GM10266 (cell line): Measurements from ENCODE around the gene MYBPC2.
"Not testable (repeated sequence)": the region's sequence is repeated elsewhere in the genome, so short reads cannot be mapped to it uniquely, and the experiment has no call there.

Experiments used
- DNase-seq: peaks from one replicate; pipeline ENCODE4 v3.0.0; 2012; ENCODE audit errors: extremely low spot score
- TF ChIP-seq, protein P1 (sequence below): IDR thresholded peaks from 2 replicates; pipeline ENCODE4 v1.5.1; 2012; ENCODE audit warnings: mild to moderate bottlenecking, low read depth; ENCODE audit not compliant: control insufficient read depth, insufficient read depth; ENCODE audit errors: missing control alignments

MYBPC2 gene

DNA sequence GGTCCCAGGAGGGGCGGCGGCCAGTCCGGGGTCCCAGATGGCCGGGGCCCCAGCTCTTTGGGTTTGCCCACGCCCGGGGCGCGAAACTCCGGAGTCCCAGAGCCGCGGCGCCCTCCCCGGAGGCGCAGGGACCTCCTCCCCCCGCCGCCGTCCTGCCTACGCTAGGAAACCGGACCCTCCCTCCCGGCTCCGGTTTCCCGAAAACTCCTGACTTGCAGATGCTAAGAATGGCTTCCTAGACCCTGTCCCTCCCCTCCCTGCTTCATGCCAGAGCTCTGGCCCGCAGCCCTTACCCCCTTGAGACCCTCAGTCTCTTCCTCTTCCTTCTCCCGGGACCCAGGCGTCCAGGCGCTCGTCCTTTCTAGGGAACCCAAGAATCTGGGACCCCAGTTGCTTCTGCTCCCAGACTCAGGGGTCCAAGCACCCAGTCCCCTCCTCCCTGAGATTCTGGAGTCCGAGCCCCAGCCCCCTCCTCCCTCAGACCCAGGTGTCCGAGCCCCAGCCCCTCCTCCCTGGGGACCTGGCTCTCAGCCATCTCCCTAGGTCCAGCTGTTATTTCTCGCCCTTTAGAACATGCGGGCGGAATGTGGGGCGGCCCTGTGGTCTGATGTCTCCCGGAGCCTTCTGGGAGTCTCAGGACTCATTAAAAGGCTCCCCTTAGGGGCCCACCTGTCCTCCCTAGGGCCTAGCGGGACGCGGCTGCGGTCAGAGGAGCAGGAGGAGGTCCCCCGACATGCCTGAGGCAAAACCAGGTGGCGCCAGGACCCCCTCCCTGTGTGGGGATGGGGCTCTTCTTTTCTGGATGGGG, at the start of gene MYBPC2:
Gene MYBPC2, plus strand, starts transcription at position 672 of the 808 bp plus-strand sequence. Its CDS starts 62 bp downstream, at position 734.
- TF ChIP-seq, protein P1, sequence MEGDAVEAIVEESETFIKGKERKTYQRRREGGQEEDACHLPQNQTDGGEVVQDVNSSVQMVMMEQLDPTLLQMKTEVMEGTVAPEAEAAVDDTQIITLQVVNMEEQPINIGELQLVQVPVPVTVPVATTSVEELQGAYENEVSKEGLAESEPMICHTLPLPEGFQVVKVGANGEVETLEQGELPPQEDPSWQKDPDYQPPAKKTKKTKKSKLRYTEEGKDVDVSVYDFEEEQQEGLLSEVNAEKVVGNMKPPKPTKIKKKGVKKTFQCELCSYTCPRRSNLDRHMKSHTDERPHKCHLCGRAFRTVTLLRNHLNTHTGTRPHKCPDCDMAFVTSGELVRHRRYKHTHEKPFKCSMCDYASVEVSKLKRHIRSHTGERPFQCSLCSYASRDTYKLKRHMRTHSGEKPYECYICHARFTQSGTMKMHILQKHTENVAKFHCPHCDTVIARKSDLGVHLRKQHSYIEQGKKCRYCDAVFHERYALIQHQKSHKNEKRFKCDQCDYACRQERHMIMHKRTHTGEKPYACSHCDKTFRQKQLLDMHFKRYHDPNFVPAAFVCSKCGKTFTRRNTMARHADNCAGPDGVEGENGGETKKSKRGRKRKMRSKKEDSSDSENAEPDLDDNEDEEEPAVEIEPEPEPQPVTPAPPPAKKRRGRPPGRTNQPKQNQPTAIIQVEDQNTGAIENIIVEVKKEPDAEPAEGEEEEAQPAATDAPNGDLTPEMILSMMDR, result no peak
- DNase-seq, result no peak

DNA sequence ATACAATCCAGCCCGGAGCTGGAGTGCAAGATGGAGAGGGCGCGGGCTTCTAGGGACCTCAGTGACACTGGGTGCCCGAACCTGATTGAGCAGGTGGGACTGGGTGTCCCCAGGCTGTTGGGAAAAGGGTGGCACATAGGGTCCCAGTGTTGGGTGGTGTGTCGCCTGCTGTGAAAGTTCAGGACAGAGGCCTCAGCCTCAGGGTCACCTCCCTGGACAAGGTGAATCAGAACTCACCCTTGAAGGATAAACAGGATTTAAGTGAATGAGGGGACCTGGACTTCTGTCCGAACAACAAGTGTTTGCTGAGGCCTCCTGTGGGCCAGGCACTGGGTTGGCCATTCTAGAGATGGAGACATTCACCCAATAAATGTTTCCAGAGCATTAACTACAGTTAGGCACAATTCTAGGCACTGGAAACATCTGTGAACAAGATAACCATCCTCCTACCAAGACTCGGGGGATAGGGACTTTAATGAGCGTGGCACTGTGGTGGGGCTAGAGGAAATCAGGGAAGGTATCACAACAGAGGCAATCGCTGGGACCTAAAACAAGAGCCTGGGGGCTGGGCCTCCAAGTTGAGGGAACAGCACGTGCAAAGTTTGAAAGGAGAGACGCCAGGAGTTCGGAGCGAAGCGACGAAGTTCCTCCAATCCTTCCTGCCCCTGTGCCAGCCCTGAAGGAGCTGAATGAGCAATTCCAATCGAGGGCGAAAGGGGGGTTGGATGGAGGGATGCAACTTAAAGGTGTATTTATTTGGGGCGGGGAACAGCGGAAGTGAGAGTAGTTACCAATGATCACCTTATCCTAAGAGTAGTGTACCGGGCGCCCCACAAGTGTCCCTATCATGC, 49.5 kb upstream of the MYBPC2 start:
- DNase-seq, result no peak
- TF ChIP-seq, protein P1, result no peak

DNA sequence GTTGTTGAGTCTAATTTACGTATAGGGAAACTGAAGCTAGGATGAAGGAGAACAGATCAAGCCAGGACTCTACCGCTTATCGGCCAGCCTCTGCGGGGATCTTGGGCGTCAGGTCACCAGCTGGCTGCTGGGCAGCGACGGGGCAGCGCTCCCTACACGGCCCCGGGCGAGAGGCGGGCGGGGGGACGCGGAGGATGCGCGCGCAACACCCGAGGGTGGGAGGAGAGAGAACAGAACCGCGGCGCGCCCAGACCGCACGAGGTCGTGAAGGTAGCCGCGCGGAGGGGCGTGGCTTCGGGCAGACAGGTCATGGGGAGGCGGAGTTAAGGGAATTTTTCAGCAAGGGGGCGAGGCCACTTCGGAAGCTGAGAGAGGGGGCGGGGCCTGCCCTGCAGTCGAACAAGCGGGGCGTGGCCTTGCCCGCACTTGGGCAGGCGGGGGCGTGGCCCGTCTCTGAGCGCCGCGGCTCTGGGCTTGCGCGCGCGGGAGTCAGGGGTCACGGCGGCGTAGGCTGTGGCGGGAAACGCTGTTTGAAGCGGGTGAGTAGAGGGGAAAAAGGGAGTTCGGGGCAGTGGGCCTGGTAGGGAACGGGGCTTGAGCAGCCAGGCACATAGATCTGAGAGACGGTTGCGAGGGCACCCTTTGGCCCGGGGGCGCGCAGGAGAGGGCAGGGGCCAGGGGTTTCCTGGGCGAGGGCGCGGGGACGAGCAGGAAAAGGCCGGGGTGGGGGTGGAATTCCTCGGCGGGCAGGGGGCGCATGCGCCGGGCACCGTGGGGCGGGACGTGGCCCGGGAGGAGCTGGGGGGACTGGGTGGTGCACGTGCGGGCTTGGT, 48.6 kb upstream of the MYBPC2 start, which contains the start of gene POLD1:
Gene POLD1, plus strand, starts transcription at position 496 of the 833 bp plus-strand sequence. CDS start 14,505 bp downstream, outside the sequence.
- peak; percentile 100 for DNase-seq
- TF ChIP-seq, protein P1, result no peak

DNA sequence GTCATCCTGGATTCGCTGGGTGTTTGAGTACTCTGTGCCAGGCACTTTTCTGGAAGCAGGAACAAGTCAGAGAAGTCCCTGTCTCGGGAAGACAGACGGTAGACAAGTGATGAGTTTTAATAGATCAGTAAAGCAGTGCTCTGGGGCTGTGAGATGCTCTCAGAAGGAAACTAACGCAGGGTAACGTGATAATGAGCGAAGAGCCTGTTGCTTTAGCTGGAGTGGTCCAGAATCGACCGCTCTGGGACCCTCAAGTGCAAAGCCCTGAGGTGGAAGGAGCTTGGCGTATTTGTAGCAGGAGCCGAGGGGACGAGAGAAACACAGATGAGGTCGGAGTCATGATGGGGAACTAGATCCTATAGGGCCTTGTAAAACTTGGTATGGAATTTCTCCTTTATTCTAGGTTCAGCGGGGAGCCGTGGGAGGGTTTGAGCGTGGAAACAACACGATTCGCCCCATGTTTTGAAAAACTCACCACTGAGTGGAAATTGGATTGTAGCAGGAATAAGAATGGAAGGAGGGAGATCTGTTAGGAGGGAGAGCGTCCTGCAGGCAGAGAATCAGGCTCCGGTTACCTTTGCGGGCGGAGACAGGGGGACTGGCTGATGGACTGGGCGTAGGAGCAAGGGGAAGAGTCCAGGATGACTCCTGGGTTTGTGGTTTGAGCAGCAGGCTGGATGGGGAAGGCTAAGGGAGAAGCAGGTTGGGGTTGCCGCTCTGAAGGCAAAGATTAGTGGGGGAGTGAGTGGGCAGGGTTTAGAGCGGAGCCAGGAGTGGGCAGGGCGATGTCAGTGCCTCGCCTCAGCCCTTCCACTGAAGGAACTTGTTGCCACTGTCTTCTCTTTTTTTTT, 47.8 kb upstream of the MYBPC2 start:
- peak; percentile 6 for DNase-seq
- TF ChIP-seq, protein P1, result no peak

DNA sequence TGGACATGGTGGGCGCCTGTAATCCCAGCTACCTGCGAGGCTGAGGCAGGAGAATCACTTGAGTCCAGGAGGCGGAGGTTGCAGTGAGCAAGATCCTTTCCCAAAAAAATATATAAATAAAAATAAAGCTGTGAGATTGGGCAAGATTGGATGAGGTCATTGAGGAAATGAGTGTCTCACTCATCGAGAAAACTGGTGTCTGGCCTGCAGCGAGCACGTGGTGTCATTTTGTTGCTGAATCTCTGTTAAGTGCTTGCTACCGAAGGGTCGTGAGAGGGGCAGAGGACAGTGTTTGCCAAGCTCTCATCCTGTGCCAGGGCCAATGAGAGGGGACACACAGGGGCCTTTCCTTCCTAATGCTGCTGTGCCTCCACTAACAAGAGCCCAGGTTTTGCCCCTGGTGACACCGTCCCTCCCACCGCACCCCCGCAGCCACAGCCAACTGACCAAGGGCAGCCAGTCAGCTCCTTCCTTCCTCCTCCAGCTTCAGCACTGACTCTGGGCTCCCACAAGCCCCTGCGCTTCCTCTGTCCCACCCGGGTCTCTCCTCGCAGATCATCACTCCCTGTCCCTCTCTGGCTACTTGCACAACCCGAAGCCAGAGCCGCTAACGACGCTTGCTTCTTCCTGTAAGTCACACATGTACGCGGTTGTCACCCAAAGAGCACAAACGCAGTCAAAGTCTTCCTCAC, 45.4 kb upstream of the MYBPC2 start:
- TF ChIP-seq, protein P1, result no peak
- DNase-seq, result no peak

DNA sequence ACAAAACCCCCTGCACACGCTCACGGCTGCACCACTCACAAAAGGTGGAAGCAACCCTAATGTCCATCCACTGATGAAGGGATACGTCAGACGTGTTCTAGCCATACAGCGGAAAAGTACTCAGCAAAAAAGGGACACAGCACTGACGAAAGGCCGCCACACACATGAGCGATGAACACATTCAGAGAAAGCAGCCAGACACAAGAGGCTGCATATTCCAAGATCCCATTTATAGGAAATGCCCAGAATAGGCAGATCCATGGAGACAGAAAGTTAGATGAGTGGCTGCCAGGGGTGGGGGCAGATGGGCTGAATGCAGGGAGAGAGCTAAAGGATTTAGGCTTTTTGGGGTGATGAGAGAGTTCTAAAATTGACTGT, 44.8 kb upstream of the MYBPC2 start:
- TF ChIP-seq, protein P1, result no peak
- no peak for DNase-seq

DNA sequence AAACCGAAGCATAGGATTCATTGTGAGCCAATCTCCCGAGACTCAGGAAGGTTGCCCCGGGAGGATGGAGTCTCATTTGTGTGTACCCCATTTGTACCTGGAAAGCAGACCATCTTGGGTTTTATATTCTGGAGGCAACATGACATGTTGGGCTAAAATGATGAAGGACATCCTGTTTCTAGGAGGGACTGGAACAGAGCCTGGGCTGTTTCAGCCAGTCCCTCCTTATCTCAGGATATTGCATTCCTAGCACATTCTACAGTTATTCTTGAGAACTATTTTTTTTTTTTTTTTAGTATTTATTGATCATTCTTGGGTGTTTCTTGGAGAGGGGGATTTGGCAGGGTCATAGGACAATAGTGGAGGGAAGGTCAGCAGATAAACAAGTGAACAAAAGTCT, 42.4 kb upstream of the MYBPC2 start:
- DNase-seq, result not testable (repeated sequence)

DNA sequence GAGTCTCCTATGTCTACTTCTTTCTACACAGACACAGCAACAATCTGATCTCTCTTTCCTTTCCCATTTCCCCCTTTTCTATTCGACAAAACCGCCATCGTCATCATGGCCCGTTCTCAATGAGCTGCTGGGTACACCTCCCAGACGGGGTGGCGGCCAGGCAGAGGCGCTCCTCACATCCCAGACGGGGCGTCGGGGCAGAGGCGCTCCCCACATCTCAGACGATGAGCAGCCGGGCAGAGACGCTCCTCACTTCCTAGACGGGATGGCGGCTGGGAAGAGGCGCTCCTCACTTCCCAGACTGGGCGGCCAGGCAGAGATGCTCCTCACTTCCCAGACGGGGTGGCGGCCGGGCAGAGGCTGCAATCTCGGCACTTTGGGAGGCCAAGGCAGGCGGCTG, 41.7 kb upstream of the MYBPC2 start:
- not testable (repeated sequence) for DNase-seq
